Testis (tissue), 3 donors: ENCODE results near the gene IMMP2L. TPM values are rescaled to one million over a fixed set of nuclear protein-coding genes. Genes with fewer than 3 reads are reported as not detected.

ENCODE experiments used
- DNase-seq: peaks from one replicate; pipeline ENCODE4 v3.0.0-alpha.2; 2019
- H3K27ac ChIP-seq, 2 donors: fragments of 200-600 bp; sonication (generic); one replicate each; pipeline ENCODE4 v1.5.1; 2019
- H3K27me3 ChIP-seq: fragments of 200-600 bp; sonication (generic); one replicate; pipeline ENCODE4 v1.5.1; 2019
- H3K36me3 ChIP-seq: fragments of 200-600 bp; sonication (generic); one replicate; pipeline ENCODE4 v1.5.1; 2017; ENCODE audit warnings: low read depth; ENCODE audit errors: missing control alignments
- H3K4me1 ChIP-seq: fragments of 200-600 bp; sonication (generic); one replicate; pipeline ENCODE4 v1.5.1; 2019
- H3K4me3 ChIP-seq, 2 donors: fragments of 200-600 bp; sonication (generic); one replicate each; pipeline ENCODE4 v1.5.1; 2017 to 2019
- H3K9me3 ChIP-seq: fragments of 200-600 bp; sonication (generic); one replicate; pipeline ENCODE4 v1.5.1; 2017
- CTCF ChIP-seq, 3 experiments: fragments of 450-650 bp in 2 of 3; fragments of 200-600 bp in 1 of 3; sonication (generic) in 1 of 3; IDR thresholded peaks; one replicate each; pipeline ENCODE4 v1.5.1; 2016 to 2019; ENCODE audit warnings: antibody characterized with exemption in 3 of 3, mild to moderate bottlenecking in 2 of 3, moderate library complexity in 1 of 3
- POLR2A ChIP-seq: fragments of 450-650 bp; IDR thresholded peaks from one replicate; pipeline ENCODE4 v1.6.1; 2017; ENCODE audit warnings: antibody characterized with exemption, mild to moderate bottlenecking, moderate library complexity
- WGBS, 2 donors: methylation state at CpG; one replicate each; pipeline ENCODE4 v1.1.5; 2018; 5-methylcytosine and 5-hydroxymethylcytosine counted together
- intact Hi-C: fragments of 100-400 bp; cut with DNase I; formaldehyde crosslinking; loops from one replicate; pipeline ENCODE4 v1.15.1; 2023; ENCODE audit warnings: low total_unique reads
- polyA plus RNA-seq: library from polyadenylated mRNA; stranded (reverse); fragments of 350-450 nt; fragmentation: Illumina TruSeq; extraction: RNeasy Lipid Tissue Mini Kit (QIAGEN cat#74804); gene quantifications from one replicate; pipeline ENCODE4 v1.2.3, GENCODE V29; 2014; ENCODE audit warnings: low read depth, low replicate concordance; ENCODE audit not compliant: insufficient read depth
- total RNA-seq, 2 donors: library from RNA; depleted of rRNA; stranded (reverse); fragments of >200 nt; gene quantifications; one replicate each; pipeline ENCODE4 v1.2.3, GENCODE V29; 2016

The IMMP2L gene
- total and polyA plus RNA-seq, 3 donors from 2014 or later: 10.7 to 12.4 (median 11.2) TPM

DNA sequence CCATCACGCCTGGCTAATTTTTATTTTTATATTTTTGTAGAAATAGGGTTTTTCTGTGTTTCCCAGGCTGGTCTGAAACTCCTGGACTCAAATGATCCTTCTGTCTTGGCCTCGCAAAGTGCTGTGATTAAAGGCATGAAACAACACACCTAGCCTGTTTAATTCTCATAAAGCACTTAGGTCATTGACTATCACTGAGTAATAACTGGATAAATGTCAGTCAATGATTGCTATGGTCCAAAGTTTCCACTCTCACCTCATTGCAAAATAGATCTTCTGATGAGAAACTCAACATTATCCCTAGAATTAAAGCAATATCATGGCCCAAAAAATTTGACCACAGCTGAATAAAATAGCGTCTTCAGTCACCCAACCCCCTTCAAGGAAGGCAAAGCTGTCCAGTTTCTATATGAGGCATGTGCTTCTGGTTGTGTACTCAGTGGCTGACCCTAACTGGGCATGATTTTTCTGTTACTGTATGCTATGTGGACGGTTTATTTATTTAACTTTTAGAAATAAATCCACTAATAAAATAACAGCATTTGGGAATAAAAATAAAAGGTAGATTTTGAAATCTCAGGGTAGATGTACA is 557.9 kb downstream of the IMMP2L start:
- Histone ChIP-seq H3K4me1 (no peaks in the 10 kb centered on the region), H3K4me3 (no peak overlapping the region), H3K36me3 (no peaks in the 10 kb centered on the region), H3K9me3 (no peaks in the 10 kb centered on the region), H3K27me3 (no peaks in the 10 kb centered on the region), H3K27ac (no peak overlapping the region)
- intact Hi-C loops: no loop called here
- DNase-seq: no peak
- WGBS, 2 donors: 87 to 96% methylated on average over 4 of the region's 4 CpGs
- no peak for TF ChIP-seq CTCF (IDR thresholded peaks at IDR 0.05)
- TF ChIP-seq POLR2A: no peak

DNA sequence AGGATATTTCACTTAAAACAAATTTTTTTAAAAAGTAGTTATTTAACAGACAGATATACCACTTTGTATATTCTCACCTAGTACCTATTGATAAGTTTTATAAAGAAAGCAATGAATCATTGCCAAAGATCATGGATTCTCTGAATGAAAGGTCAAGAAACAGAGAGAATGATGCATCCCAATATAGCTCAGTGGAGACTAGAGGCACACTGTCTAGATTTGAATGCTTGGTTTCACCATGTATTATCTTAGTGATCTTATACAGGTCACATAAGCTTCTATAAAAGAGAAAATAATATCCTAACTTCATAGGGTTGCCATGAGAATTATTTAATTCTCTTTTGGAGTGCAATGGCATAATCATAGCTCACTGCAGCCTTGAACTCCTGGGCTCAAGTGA is 558.4 kb downstream of the IMMP2L start:
- DNase-seq: no peak
- Histone ChIP-seq H3K36me3 (no peaks in the 10 kb centered on the region), H3K27me3 (no peaks in the 10 kb centered on the region), H3K9me3 (no peaks in the 10 kb centered on the region), H3K4me1 (no peaks in the 10 kb centered on the region), H3K4me3 (no peak overlapping the region), H3K27ac (no peak overlapping the region)
- no peak for TF ChIP-seq CTCF (IDR thresholded peaks at IDR 0.05)
- no peak for TF ChIP-seq POLR2A
- intact Hi-C loops: no loop called here

DNA sequence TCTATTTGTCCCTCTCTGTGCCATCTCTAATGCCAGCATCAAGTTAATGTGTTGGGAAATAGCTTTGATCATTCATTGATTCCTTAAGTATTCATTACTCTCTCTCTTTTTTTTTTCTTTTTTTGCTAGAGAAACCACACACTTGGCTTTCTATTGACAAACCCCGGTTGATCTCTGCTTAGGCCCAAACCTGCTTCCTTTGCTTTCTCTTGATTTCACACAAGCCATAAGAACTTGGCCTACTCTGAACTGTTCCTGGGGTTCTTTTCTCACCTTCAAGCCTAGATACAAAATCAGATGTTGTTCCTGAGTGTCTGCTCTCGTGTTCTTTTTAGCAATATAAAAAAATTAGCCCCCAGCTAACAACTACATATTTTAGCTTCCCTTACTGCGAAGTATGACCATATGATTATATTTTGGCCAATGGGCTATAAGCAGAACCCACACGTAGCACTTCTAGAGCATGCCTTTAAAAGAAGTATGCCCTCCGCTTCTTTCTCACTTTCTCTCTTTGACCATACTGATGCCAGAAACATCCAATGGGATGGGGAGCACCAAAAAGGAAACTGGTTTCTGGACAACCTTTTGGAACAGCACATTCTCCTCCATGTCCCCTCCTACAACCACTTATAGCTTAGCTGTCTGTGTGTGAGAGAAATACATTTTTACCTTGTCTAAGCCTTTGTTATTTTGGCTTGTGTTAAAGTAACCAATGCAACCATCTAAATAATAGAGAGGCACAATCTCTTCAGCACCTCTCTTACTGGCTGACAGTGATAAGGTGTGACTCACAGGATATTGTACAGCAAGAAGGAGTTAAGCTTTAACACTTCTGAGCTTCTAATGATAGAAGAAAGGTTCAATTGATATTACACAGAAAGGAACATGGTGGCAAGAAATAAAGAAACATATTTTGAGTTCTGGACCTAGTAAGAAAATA is 568.0 kb downstream of the IMMP2L start:
- TF ChIP-seq POLR2A (no peak), CTCF (IDR thresholded peaks at IDR 0.05) (no peak)
- no peaks in the 10 kb centered on the region for H3K9me3 ChIP-seq
- no peaks in the 10 kb centered on the region for H3K27me3 ChIP-seq
- WGBS, 2 donors: 91 to 95% methylated on average over 5 of the region's 5 CpGs
- intact Hi-C loops: no loop called here
- H3K36me3 ChIP-seq: no peaks in the 10 kb centered on the region
- no peak overlapping the region for H3K27ac ChIP-seq
- no peak for DNase-seq
- no peaks in the 10 kb centered on the region for H3K4me1 ChIP-seq
- no peak overlapping the region for H3K4me3 ChIP-seq

DNA sequence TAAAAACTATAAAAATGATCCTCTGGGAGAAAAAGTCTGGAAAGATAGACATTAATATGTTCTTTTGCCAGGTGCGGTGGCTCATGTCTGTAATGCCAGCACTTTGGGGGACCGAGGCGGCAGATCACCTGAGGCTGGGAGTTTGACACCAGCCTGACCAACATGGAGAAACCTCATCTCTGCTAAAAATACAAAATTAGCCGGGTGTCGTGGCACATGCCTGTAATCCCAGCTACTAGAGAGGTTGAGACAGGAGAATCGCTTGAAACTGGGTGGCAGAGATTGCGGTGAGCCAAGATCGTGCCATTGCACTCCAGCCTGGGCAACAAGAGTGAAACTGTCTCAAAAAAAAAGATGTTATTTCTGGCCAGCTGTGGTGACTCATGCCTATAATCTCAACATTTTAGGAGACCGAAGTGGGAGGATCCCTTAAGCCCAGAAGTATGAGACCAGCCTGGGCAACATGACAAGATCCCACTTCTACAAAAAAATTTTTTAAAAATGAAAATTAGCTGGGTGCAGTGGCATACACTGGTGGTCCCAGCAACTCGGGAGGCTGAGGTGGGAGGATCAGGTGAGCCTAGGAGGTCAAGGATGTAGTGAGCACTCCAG is 573.3 kb downstream of the IMMP2L start:
- WGBS, 2 donors: 91 to 93% methylated on average over 10 of the region's 10 CpGs
- no peaks in the 10 kb centered on the region for H3K27me3 ChIP-seq
- H3K36me3 ChIP-seq: no peaks in the 10 kb centered on the region
- no peaks in the 10 kb centered on the region for H3K4me1 ChIP-seq
- no peak for TF ChIP-seq POLR2A
- TF ChIP-seq CTCF (IDR thresholded peaks at IDR 0.05): no peak
- no peak overlapping the region for H3K27ac ChIP-seq
- DNase-seq: no peak
- no peak overlapping the region for H3K4me3 ChIP-seq
- intact Hi-C loops: no loop called here
- H3K9me3 ChIP-seq: no peaks in the 10 kb centered on the region
